Measurements from ENCODE around the gene RSPO3.
"Not testable (repeated sequence)": the region's sequence is repeated elsewhere in the genome, so short reads cannot be mapped to it uniquely, and the experiment has no call there.

Gene RSPO3

DNA sequence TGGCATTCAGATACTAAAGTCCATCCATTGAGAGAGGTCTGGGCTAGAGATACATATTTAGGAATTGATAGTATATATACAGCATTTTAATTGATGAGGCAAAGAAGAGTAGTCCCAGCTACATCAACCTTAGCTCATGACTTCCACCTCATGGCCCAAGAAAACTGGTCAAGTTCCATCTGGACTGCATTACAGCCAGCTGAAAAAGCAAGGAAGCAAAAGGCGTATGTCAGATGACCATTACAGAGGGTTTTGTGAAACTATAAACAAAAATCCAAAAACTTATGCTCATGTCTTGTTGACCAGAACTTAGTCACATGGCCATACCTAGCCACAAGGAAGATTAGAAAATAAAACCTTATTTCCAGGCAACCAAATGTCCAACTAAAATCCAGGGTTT, 101.4 kb downstream of the RSPO3 start:
- TF ChIP-seq, protein P1, sequence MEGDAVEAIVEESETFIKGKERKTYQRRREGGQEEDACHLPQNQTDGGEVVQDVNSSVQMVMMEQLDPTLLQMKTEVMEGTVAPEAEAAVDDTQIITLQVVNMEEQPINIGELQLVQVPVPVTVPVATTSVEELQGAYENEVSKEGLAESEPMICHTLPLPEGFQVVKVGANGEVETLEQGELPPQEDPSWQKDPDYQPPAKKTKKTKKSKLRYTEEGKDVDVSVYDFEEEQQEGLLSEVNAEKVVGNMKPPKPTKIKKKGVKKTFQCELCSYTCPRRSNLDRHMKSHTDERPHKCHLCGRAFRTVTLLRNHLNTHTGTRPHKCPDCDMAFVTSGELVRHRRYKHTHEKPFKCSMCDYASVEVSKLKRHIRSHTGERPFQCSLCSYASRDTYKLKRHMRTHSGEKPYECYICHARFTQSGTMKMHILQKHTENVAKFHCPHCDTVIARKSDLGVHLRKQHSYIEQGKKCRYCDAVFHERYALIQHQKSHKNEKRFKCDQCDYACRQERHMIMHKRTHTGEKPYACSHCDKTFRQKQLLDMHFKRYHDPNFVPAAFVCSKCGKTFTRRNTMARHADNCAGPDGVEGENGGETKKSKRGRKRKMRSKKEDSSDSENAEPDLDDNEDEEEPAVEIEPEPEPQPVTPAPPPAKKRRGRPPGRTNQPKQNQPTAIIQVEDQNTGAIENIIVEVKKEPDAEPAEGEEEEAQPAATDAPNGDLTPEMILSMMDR (IDR thresholded peaks at IDR 0.05; ENCODE audit: low read depth, low read length), result no peak

GRCh38 chr6:127221201-127221600, 102.7 kb downstream of the RSPO3 start:
- Histone ChIP-seq H3K4me1 (no peaks in the 10 kb centered on the region), H3K9me3 (no peaks in the 10 kb centered on the region), H3K4me3 (ENCODE audit: low read depth, low read length) (no peak overlapping the region), H3K36me3 (no peaks in the 10 kb centered on the region), H3K27me3 (peaks cover 5% of the 10 kb centered on the region)
- DNase-seq, result no peak
- TF ChIP-seq, protein P1 (IDR thresholded peaks at IDR 0.05; ENCODE audit: low read depth, low read length), result no peak

More for the DNA sequence above, 101.4 kb downstream of the RSPO3 start:
- H3K9me3 ChIP-seq, result no peaks in the 10 kb centered on the region
- no peaks in the 10 kb centered on the region for H3K36me3 ChIP-seq
- no peak overlapping the region for H3K4me3 ChIP-seq (ENCODE audit: low read depth, low read length)
- DNase-seq, result no peak
- peaks cover 5% of the 10 kb centered on the region for H3K27me3 ChIP-seq
- H3K4me1 ChIP-seq, result no peaks in the 10 kb centered on the region

DNA sequence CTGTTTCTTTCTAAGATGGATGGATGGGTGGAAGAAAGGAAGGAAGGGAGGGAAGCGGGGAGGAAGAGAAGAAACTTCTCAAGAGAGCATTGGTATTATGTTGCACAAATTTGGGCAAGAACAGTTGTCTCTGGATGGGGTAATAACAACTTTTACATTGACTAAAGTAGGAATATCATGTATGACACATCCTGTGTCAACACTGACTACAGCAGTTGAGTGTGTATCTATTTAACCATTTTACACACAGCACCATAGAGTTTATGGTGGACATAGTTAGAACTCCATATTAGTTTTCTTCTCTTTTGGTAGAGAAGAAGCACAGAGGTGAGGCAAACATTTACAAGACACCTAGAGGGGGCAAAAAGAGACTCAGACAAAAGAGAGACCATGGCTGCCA, 103.9 kb downstream of the RSPO3 start:
- DNase-seq, result no peak
- Histone ChIP-seq H3K36me3 (no peaks in the 10 kb centered on the region), H3K4me1 (no peaks in the 10 kb centered on the region), H3K9me3 (no peaks in the 10 kb centered on the region), H3K27me3 (peaks cover 5% of the 10 kb centered on the region), H3K4me3 (ENCODE audit: low read depth, low read length) (no peak overlapping the region)
- TF ChIP-seq, protein P1 (IDR thresholded peaks at IDR 0.05; ENCODE audit: low read depth, low read length), result no peak

DNA sequence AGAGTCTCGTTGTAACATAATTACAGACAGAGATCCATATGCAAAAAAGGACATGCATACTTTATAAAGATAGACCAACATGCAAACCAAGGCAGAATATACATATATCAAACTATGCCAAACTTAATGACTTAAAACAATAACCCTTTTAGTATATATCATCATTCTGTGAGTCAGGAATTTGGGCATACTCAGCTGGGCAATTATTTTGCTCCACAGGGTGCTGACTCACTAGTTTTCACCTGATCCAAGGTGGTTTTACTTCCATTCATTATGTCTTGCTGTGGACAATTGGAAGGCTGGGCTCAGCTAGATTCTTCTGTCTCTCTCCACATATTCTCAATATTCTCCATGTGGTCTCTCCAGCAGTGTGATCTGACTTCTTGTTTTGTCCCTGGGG, 107.0 kb downstream of the RSPO3 start:
- no peaks in the 10 kb centered on the region for H3K36me3 ChIP-seq
- TF ChIP-seq, protein P1 (IDR thresholded peaks at IDR 0.05; ENCODE audit: low read depth, low read length), result no peak
- no peaks in the 10 kb centered on the region for H3K9me3 ChIP-seq
- no peak overlapping the region for H3K4me3 ChIP-seq (ENCODE audit: low read depth, low read length)
- H3K27me3 ChIP-seq, result peaks cover 5% of the 10 kb centered on the region
- no peak for DNase-seq
- no peaks in the 10 kb centered on the region for H3K4me1 ChIP-seq

GRCh38 chr6:127233819-127234218, 115.3 kb downstream of the RSPO3 start:
- not testable (repeated sequence) for H3K27me3 ChIP-seq; H3K36me3 ChIP-seq; DNase-seq; H3K4me3 ChIP-seq (ENCODE audit: low read depth, low read length); H3K9me3 ChIP-seq; H3K4me1 ChIP-seq

- Histone ChIP-seq H3K4me1 (no peaks in the 10 kb centered on the region), H3K9me3 (no peaks in the 10 kb centered on the region), H3K27me3 (no peaks in the 10 kb centered on the region), H3K4me3 (ENCODE audit: low read depth, low read length) (no peak overlapping the region), H3K36me3 (no peaks in the 10 kb centered on the region)
- no peak for DNase-seq
- TF ChIP-seq, protein P1 (IDR thresholded peaks at IDR 0.05; ENCODE audit: low read depth, low read length), result no peak
Measured at GRCh38 chr6:127243501-127243900, 125.0 kb downstream of the RSPO3 start.

Data from BE2C (cell line).